C4-2B (cell line): Measurements from ENCODE around the gene PCMTD2.
"Not testable (repeated sequence)": the region's sequence is repeated elsewhere in the genome, so short reads cannot be mapped to it uniquely, and the experiment has no call there.

Experiments used
- H3K27ac ChIP-seq: fragments of 450-650 bp; 2 replicates; pipeline ENCODE4 v1.5.1; 2017
- CTCF ChIP-seq: fragments of 450-650 bp; conservative IDR thresholded peaks from 2 replicates; pipeline ENCODE4 v1.5.1; 2017; ENCODE audit warnings: mild to moderate bottlenecking
- ZFX ChIP-seq: fragments of 450-650 bp; IDR thresholded peaks from 2 replicates; pipeline ENCODE4 v1.6.1; 2017

Gene PCMTD2

GRCh38 chr20:64278317-64278681 is 22.8 kb downstream of the PCMTD2 start:
- no peak overlapping the region for H3K27ac ChIP-seq
- no peak for TF ChIP-seq ZFX
- no peak for TF ChIP-seq CTCF

GRCh38 chr20:64279826-64280459 is 24.4 kb downstream of the PCMTD2 start:
- no peak for TF ChIP-seq CTCF
- no peak for TF ChIP-seq ZFX
- no peak overlapping the region for H3K27ac ChIP-seq

GRCh38 chr20:64280460-64280843 is 24.9 kb downstream of the PCMTD2 start:
- TF ChIP-seq ZFX (no peak), CTCF (no peak)
- no peak overlapping the region for H3K27ac ChIP-seq

- H3K27ac ChIP-seq: no peak overlapping the region
- TF ChIP-seq ZFX: no peak
- no peak for TF ChIP-seq CTCF
These were observed 28.1 kb downstream of the PCMTD2 start for GRCh38 chr20:64283646-64284045.

- TF ChIP-seq CTCF: peak; percentile 95
- H3K27ac ChIP-seq: not testable (repeated sequence)
These were observed 30.3 kb downstream of the PCMTD2 start for GRCh38 chr20:64285579-64286446.

GRCh38 chr20:64286447-64287263 is 31.1 kb downstream of the PCMTD2 start:
- H3K27ac ChIP-seq: not testable (repeated sequence)

- not testable (repeated sequence) for H3K27ac ChIP-seq
These were observed 31.7 kb downstream of the PCMTD2 start for GRCh38 chr20:64287264-64287590.

- not testable (repeated sequence) for H3K27ac ChIP-seq
These were observed 36.6 kb downstream of the PCMTD2 start for GRCh38 chr20:64292167-64292566.

GRCh38 chr20:64303086-64303485 is 47.5 kb downstream of the PCMTD2 start:
- H3K27ac ChIP-seq: not testable (repeated sequence)

- not testable (repeated sequence) for H3K27ac ChIP-seq
These were observed 58.2 kb downstream of the PCMTD2 start for GRCh38 chr20:64313761-64314160.

- not testable (repeated sequence) for H3K27ac ChIP-seq
These were observed 59.8 kb downstream of the PCMTD2 start for GRCh38 chr20:64315381-64315780.

- H3K27ac ChIP-seq: not testable (repeated sequence)
These were observed 60.3 kb downstream of the PCMTD2 start for GRCh38 chr20:64315884-64316283.
